ENCODE measurements around the gene WDR43.

WDR43 gene

GRCh38 chr2:28934769-28935168 is 40.3 kb downstream of the WDR43 start:
- H3K27ac Mint-ChIP-seq, result no peak overlapping the region
- no peaks in the 10 kb centered on the region for H3K9me3 Mint-ChIP-seq
- no peak for DNase-seq
- CTCF ChIA-PET, result no interaction called here
- H3K27me3 Mint-ChIP-seq, result no peaks in the 10 kb centered on the region
- no peak overlapping the region for H3K4me3 Mint-ChIP-seq
- peaks cover 46% of the 10 kb centered on the region for H3K36me3 Mint-ChIP-seq
- H3K4me1 Mint-ChIP-seq, result no peaks in the 10 kb centered on the region

GRCh38 chr2:28941008-28941407 is 46.5 kb downstream of the WDR43 start:
- no peak for DNase-seq
- Mint-ChIP-seq H3K4me1 (no peaks in the 10 kb centered on the region), H3K36me3 (peaks cover 51% of the 10 kb centered on the region), H3K27me3 (no peaks in the 10 kb centered on the region), H3K9me3 (no peaks in the 10 kb centered on the region), H3K4me3 (no peak overlapping the region), H3K27ac (no peak overlapping the region)
- CTCF ChIA-PET, result no interaction called here

DNA sequence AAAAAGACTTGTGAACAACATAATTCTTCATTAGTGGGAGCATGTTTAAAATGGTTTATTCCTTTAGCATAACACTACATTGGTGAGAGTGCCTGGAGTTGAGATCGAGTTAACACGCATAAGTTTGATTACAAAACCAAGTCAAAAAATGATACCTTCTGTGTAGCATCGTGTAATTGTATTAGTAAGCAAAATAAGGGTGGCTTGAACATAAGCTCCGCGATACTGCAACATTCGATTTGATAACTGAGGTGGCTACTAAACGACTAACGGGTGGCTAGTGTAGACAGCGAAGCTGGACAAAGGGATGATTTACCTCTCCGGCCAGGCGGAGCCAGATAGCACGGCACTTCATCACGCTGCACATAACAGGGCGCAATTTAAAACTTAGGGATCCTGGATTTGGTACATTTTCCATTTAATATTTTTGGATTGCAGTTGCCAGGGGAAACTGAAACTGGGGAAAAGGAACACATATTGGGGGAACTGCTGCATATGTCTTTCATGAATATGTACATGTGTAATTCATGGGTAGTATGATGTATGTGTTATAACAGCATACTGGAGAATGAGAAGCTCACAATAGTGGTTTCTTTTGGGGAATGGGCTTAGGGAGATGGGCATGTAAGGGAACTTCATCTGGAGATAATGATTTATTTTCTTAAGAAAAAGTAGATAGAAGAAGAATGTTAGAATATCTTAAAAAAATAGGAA is 50.2 kb downstream of the WDR43 start:
- no peak overlapping the region for H3K27ac Mint-ChIP-seq
- H3K9me3 Mint-ChIP-seq, result peaks cover 3% of the 10 kb centered on the region
- no peaks in the 10 kb centered on the region for H3K27me3 Mint-ChIP-seq
- no peaks in the 10 kb centered on the region for H3K4me1 Mint-ChIP-seq
- CTCF ChIA-PET, result interaction anchor here (0.6 to 0.7 kb wide), 2 partner anchors 8 to 84 kb away, joined by 3 read pairs; no protein-coding TSS in a partner anchor
- H3K4me3 Mint-ChIP-seq, result no peak overlapping the region
- peaks cover 53% of the 10 kb centered on the region for H3K36me3 Mint-ChIP-seq
- no peak for DNase-seq

- CTCF ChIA-PET, result interaction anchor here (1.0 to 1.1 kb wide), 3 partner anchors 11 to 128 kb away, joined by 3 to 5 read pairs (median 4); no protein-coding TSS in a partner anchor
- peaks cover 43% of the 10 kb centered on the region for H3K36me3 Mint-ChIP-seq
Observed at GRCh38 chr2:28948160-28948559, 53.7 kb downstream of the WDR43 start.

GRCh38 chr2:28949190-28949589 is 54.7 kb downstream of the WDR43 start:
- Mint-ChIP-seq H3K4me3 (no peak overlapping the region), H3K27ac (no peak overlapping the region)
- CTCF ChIA-PET, result no interaction called here

More at GRCh38 chr2:28948160-28948559, 53.7 kb downstream of the WDR43 start:
- no peak overlapping the region for H3K4me3 Mint-ChIP-seq
- H3K27ac Mint-ChIP-seq, result no peak overlapping the region
- H3K9me3 Mint-ChIP-seq, result peaks cover 3% of the 10 kb centered on the region
- DNase-seq, result no peak
- H3K27me3 Mint-ChIP-seq, result no peaks in the 10 kb centered on the region
- H3K4me1 Mint-ChIP-seq, result no peaks in the 10 kb centered on the region

DNA sequence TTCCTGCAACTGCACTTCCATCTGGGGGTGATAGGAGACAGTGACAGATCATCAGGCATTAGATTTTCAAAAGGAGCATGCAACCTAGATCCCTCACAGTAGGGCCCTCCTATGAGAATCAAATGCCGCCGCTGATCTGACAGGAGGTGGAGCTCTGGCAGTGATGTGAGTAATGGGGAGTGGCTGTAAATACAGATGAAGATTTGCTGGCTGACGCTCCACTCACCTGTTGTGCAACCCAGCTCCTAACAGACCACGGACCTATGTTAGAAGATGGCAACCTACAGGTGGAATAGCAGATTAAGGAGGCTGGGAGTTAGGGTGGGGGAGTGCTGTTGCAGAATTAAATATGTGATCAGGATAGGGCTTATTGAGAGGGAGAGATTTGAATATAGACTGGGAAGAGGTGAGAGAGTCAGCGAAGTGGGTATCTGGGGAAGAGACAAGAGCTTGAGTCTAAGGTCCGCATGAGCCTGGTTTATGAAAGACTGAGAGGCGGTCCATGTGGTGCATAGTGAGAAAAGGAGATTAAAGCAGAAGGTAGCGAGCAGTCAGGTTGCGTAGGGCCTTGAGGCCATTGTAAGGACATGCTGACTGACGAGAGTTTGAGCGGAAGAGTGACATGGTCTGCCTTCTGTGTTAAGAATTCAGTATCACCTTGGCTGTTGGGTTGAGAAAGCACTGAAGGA is 55.3 kb downstream of the WDR43 start:
- no peaks in the 10 kb centered on the region for H3K4me1 Mint-ChIP-seq
- no peak overlapping the region for H3K4me3 Mint-ChIP-seq
- H3K27me3 Mint-ChIP-seq, result no peaks in the 10 kb centered on the region
- no peak overlapping the region for H3K27ac Mint-ChIP-seq
- CTCF ChIA-PET, result no interaction called here
- H3K9me3 Mint-ChIP-seq, result peaks cover 3% of the 10 kb centered on the region
- DNase-seq, result no peak
- peaks cover 29% of the 10 kb centered on the region for H3K36me3 Mint-ChIP-seq

More at GRCh38 chr2:28949190-28949589, 54.7 kb downstream of the WDR43 start:
- peaks cover 33% of the 10 kb centered on the region for H3K36me3 Mint-ChIP-seq
- no peaks in the 10 kb centered on the region for H3K27me3 Mint-ChIP-seq
- peaks cover 3% of the 10 kb centered on the region for H3K9me3 Mint-ChIP-seq
- H3K4me1 Mint-ChIP-seq, result no peaks in the 10 kb centered on the region
- no peak for DNase-seq

GRCh38 chr2:28950941-28951630 is 56.6 kb downstream of the WDR43 start:
- Mint-ChIP-seq H3K9me3 (peaks cover 3% of the 10 kb centered on the region), H3K27me3 (peaks cover 10% of the 10 kb centered on the region), H3K27ac (no peak overlapping the region), H3K36me3 (peaks cover 22% of the 10 kb centered on the region), H3K4me1 (no peaks in the 10 kb centered on the region), H3K4me3 (no peak overlapping the region)
- no peak for DNase-seq
- CTCF ChIA-PET, result interaction anchor here (1.1 kb wide), 1 partner anchor 253 kb away, joined by 3 read pairs; no protein-coding TSS in a partner anchor

- peaks cover 3% of the 10 kb centered on the region for H3K9me3 Mint-ChIP-seq
- H3K27me3 Mint-ChIP-seq, result peaks cover 19% of the 10 kb centered on the region
- CTCF ChIA-PET, result interaction anchor here (0.6 to 1.1 kb wide), 2 partner anchors 73 to 251 kb away, joined by 3 read pairs; no protein-coding TSS in a partner anchor
- no peak overlapping the region for H3K27ac Mint-ChIP-seq
- peaks cover 4% of the 10 kb centered on the region for H3K4me1 Mint-ChIP-seq
- H3K36me3 Mint-ChIP-seq, result peaks cover 18% of the 10 kb centered on the region
- DNase-seq, result no peak
- no peak overlapping the region for H3K4me3 Mint-ChIP-seq
Observed at GRCh38 chr2:28951910-28952835, 57.7 kb downstream of the WDR43 start.

DNA sequence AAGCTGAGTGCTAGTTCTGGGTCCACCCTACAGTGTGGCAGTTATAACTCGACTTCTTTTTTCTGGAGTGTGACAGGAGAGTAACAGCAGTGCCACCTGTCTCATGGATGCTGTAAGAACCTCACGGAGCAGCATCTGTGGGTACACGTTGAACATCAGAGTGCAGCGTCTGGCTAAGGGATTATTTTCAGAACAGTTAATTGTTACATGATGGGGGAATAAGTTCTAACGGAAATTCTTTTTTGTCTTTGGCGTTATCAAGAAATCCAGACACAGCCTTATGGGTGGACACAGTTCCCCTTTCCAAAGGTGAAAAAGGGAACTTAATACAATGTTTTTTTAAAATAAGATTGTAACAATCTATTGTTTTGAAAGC is 58.4 kb downstream of the WDR43 start:
- H3K4me1 Mint-ChIP-seq, result peaks cover 4% of the 10 kb centered on the region
- peaks cover 18% of the 10 kb centered on the region for H3K36me3 Mint-ChIP-seq
- H3K27me3 Mint-ChIP-seq, result peaks cover 19% of the 10 kb centered on the region
- H3K27ac Mint-ChIP-seq, result no peak overlapping the region
- no peak for DNase-seq
- no peak overlapping the region for H3K4me3 Mint-ChIP-seq
- peaks cover 3% of the 10 kb centered on the region for H3K9me3 Mint-ChIP-seq
- CTCF ChIA-PET, result no interaction called here

GRCh38 chr2:28955467-28955866 is 61.0 kb downstream of the WDR43 start:
- DNase-seq, result no peak

GRCh38 chr2:28956415-28956826 is 62.0 kb downstream of the WDR43 start:
- peaks cover 6% of the 10 kb centered on the region for H3K4me1 Mint-ChIP-seq
- CTCF ChIA-PET, result no interaction called here

More at GRCh38 chr2:28955467-28955866, 61.0 kb downstream of the WDR43 start:
- Mint-ChIP-seq H3K4me1 (peaks cover 6% of the 10 kb centered on the region), H3K9me3 (no peaks in the 10 kb centered on the region), H3K27me3 (peaks cover 33% of the 10 kb centered on the region), H3K27ac (no peak overlapping the region), H3K4me3 (no peak overlapping the region), H3K36me3 (no peaks in the 10 kb centered on the region)
- CTCF ChIA-PET, result no interaction called here

DNA sequence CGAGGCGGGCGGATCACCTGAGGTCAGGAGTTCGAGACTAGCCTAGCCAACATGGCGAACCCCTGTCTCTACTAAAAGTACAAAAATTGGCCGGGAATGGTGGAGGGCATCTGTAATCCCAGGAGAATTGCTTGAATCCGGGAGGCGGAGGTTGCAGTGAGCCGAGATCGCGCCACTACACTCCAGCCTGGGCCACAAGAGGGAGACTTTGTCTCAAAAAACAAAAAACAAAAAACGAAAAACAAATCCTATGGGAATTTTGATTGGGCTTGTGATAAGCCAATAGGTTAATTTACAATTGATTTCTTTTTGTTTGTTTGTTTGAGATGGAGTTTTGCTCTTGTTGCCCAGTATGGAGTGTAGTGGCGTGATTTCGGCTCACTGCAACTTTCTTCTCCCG is 62.4 kb downstream of the WDR43 start:
- H3K36me3 Mint-ChIP-seq, result no peaks in the 10 kb centered on the region
- peaks cover 6% of the 10 kb centered on the region for H3K4me1 Mint-ChIP-seq
- peaks cover 33% of the 10 kb centered on the region for H3K27me3 Mint-ChIP-seq
- no peak overlapping the region for H3K27ac Mint-ChIP-seq
- CTCF ChIA-PET, result no interaction called here
- DNase-seq, result no peak
- no peak overlapping the region for H3K4me3 Mint-ChIP-seq
- H3K9me3 Mint-ChIP-seq, result no peaks in the 10 kb centered on the region

More at GRCh38 chr2:28956415-28956826, 62.0 kb downstream of the WDR43 start:
- Mint-ChIP-seq H3K9me3 (no peaks in the 10 kb centered on the region), H3K36me3 (no peaks in the 10 kb centered on the region), H3K27ac (no peak overlapping the region), H3K4me3 (no peak overlapping the region), H3K27me3 (peaks cover 33% of the 10 kb centered on the region)
- DNase-seq, result peak; percentile 56

DNA sequence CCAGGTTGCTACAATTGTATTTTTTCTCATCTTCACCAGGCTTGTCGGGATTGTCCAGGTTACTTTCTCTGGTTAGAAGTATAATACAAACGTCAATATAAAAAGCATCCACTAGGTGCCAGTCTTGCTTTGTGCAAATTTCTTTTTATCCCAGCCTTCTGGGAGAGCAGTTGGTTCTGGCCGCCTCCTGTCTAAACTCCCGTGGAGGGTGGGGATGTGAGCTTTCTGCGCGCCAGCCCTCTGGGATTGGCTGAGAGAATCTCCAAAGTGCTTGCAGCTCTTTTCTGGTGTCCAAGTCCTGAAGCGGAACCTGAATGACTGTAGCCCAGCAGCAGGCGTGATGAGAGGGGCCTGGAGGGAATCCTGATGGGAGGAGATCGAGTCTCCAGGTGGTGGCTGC is 64.2 kb downstream of the WDR43 start:
- peak; percentile 56 for DNase-seq
- peaks cover 39% of the 10 kb centered on the region for H3K27me3 Mint-ChIP-seq

More for the DNA sequence above, 64.2 kb downstream of the WDR43 start:
- CTCF ChIA-PET, result interaction anchor here (0.7 to 1.9 kb wide), 20 partner anchors 12 to 269 kb away, joined by 3 to 11 read pairs (median 4); no protein-coding TSS in a partner anchor
- Mint-ChIP-seq H3K9me3 (no peaks in the 10 kb centered on the region), H3K4me1 (peaks cover 6% of the 10 kb centered on the region), H3K27ac (no peak overlapping the region), H3K4me3 (no peak overlapping the region), H3K36me3 (no peaks in the 10 kb centered on the region)
